Measurements from ENCODE around the gene IL22.

The IL22 gene

DNA sequence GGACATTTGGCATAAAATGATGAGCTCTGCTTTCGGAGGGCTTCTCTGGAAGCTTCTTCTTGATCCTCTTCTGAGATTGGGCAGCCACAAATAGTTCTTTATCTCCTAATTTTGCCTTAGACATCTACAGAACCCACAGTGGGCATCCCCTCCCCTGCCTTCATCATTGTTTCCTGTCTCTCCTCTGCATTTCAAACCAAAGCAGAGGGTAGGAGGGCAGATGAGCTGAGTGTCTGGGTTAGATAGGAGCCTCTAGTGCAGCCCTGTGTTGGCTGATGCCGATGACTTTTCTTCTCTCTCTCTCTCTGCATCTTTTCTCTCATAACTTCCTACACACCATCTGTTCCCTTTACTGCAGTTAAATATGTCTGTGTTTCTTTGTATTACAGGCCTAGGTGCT lies 19.3 kb downstream of the IL22 start:
- TF ChIP-seq YY1 (IDR thresholded peaks at IDR 0.05; ENCODE audit: low read depth) (no peak), TCF12 (IDR thresholded peaks at IDR 0.05; ENCODE audit: low read depth) (no peak), ZBTB7A (IDR thresholded peaks at IDR 0.05; ENCODE audit: low read depth) (no peak)
- TF ChIP-seq, protein P1, sequence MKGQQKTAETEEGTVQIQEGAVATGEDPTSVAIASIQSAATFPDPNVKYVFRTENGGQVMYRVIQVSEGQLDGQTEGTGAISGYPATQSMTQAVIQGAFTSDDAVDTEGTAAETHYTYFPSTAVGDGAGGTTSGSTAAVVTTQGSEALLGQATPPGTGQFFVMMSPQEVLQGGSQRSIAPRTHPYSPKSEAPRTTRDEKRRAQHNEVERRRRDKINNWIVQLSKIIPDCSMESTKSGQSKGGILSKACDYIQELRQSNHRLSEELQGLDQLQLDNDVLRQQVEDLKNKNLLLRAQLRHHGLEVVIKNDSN (IDR thresholded peaks at IDR 0.05): no peak

DNA sequence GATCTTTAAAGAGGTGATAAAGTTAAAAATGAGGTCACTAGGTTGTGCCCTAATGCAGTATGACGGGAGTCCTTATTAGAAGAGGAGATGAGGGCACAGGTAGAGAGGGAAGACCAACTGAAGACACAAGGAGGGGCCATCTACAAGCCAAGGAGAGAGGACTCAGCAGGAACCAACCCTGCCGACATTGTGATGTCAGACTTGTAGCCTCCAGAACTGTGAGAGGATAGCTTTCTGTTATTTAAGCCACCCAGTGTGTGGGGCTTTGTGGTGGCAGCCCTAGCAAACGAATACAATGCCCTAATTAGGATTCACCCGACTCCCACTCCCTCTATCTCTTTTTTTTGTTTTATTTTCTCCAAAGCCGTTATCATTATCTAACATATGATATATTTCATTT lies 19.9 kb downstream of the IL22 start:
- TF ChIP-seq, protein P2, sequence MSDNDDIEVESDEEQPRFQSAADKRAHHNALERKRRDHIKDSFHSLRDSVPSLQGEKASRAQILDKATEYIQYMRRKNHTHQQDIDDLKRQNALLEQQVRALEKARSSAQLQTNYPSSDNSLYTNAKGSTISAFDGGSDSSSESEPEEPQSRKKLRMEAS (IDR thresholded peaks at IDR 0.05): no peak
- TF ChIP-seq TAF1 (IDR thresholded peaks at IDR 0.05; ENCODE audit: low read depth): no peak
- TF ChIP-seq, protein P1 (IDR thresholded peaks at IDR 0.05): no peak
- no peak for TF ChIP-seq RAD21 (IDR thresholded peaks at IDR 0.05; ENCODE audit: low read depth)
- TF ChIP-seq EGR1 (IDR thresholded peaks at IDR 0.05): no peak
- TF ChIP-seq ZBTB7A (IDR thresholded peaks at IDR 0.05; ENCODE audit: low read depth): no peak
- TF ChIP-seq EP300 (IDR thresholded peaks at IDR 0.05; ENCODE audit: borderline replicate concordance): no peak
- TF ChIP-seq CREB1 (IDR thresholded peaks at IDR 0.05; ENCODE audit: low read depth): no peak
- no peak for TF ChIP-seq TEAD4 (IDR thresholded peaks at IDR 0.05)
- TF ChIP-seq FOXM1 (IDR thresholded peaks at IDR 0.05; ENCODE audit: borderline replicate concordance, low read depth): no peak
- TF ChIP-seq CEBPB (IDR thresholded peaks at IDR 0.05): no peak

DNA sequence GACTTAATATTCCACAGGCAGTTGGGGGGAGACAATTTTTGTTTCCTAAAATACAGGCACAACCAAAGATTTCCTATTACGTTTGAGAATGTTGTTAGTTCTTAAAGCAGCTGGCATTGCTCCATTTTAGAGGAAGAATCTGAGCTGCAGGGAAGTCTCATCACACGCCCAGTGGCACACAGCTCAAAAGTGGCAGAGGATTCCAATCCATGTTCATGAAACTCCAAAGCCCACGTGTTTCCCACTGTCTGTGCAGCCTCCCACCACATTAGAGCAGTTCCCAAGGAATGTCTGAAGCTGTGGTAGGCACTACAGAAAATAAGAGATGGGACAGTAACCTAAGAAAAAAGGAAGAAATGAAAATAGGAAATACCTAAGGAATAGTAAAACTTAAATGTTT lies 21.7 kb downstream of the IL22 start:
- TF ChIP-seq TEAD4 (IDR thresholded peaks at IDR 0.05): no peak
- no peak for TF ChIP-seq RAD21 (IDR thresholded peaks at IDR 0.05; ENCODE audit: low read depth)
- TF ChIP-seq, protein P2 (IDR thresholded peaks at IDR 0.05): no peak
- TF ChIP-seq TAF1 (IDR thresholded peaks at IDR 0.05; ENCODE audit: low read depth): no peak
- no peak for TF ChIP-seq ZBTB7A (IDR thresholded peaks at IDR 0.05; ENCODE audit: low read depth)
- no peak for TF ChIP-seq FOXM1 (IDR thresholded peaks at IDR 0.05; ENCODE audit: borderline replicate concordance, low read depth)
- no peak for TF ChIP-seq YY1 (IDR thresholded peaks at IDR 0.05; ENCODE audit: low read depth)
- TF ChIP-seq EP300 (IDR thresholded peaks at IDR 0.05; ENCODE audit: borderline replicate concordance): no peak

DNA sequence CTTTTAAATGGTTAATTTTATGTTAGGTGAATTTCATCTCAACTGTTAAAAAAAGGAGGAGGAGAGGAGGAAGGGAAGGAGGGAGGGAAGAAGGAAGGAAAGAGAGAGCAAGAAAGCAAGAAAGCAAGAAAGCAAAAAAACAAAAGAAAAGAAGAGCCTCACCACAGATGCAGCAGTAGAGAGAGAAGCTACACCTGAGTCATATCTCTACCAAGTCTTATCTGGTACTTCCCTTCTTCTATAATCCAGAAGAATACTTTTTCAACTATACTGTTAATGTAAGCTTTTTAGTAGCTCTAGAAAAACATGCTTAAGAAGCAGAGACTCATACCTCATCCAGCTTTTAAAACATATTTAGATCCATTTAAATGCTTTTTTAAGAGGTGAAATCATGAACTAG lies 22.2 kb downstream of the IL22 start:
- TF ChIP-seq YY1 (IDR thresholded peaks at IDR 0.05; ENCODE audit: low read depth) (no peak), FOXM1 (IDR thresholded peaks at IDR 0.05; ENCODE audit: borderline replicate concordance, low read depth) (no peak)

DNA sequence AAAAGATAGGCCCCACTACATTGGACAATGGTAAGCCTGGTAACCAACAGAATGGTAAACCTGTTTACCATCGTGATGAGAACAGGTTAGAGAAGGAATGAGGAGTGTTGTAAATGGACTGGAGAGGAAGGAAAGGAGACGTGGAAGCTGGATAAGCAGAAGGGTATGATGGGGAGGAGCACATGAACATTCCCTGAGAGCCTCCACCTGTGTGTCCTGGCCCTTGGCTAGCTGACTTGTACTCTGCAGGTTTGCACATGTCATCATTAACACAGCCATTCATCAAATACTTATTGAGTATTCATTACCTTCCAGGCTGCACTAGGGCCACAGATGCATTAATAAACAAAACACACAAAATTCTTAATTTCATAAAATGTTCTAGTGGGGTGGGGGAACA lies 23.4 kb downstream of the IL22 start:
- TF ChIP-seq CEBPB (IDR thresholded peaks at IDR 0.05): no peak
- no peak for TF ChIP-seq CREB1 (IDR thresholded peaks at IDR 0.05; ENCODE audit: low read depth)
- no peak for TF ChIP-seq FOXM1 (IDR thresholded peaks at IDR 0.05; ENCODE audit: borderline replicate concordance, low read depth)
- TF ChIP-seq RAD21 (IDR thresholded peaks at IDR 0.05; ENCODE audit: low read depth): no peak
- TF ChIP-seq, protein P1 (IDR thresholded peaks at IDR 0.05): no peak
- TF ChIP-seq TCF12 (IDR thresholded peaks at IDR 0.05; ENCODE audit: low read depth): no peak
- TF ChIP-seq TEAD4 (IDR thresholded peaks at IDR 0.05): no peak
- TF ChIP-seq ZBTB7A (IDR thresholded peaks at IDR 0.05; ENCODE audit: low read depth): no peak
- TF ChIP-seq YY1 (IDR thresholded peaks at IDR 0.05; ENCODE audit: low read depth): no peak
- TF ChIP-seq TAF1 (IDR thresholded peaks at IDR 0.05; ENCODE audit: low read depth): no peak
- TF ChIP-seq, protein P2 (IDR thresholded peaks at IDR 0.05): no peak
- TF ChIP-seq, protein P3, sequence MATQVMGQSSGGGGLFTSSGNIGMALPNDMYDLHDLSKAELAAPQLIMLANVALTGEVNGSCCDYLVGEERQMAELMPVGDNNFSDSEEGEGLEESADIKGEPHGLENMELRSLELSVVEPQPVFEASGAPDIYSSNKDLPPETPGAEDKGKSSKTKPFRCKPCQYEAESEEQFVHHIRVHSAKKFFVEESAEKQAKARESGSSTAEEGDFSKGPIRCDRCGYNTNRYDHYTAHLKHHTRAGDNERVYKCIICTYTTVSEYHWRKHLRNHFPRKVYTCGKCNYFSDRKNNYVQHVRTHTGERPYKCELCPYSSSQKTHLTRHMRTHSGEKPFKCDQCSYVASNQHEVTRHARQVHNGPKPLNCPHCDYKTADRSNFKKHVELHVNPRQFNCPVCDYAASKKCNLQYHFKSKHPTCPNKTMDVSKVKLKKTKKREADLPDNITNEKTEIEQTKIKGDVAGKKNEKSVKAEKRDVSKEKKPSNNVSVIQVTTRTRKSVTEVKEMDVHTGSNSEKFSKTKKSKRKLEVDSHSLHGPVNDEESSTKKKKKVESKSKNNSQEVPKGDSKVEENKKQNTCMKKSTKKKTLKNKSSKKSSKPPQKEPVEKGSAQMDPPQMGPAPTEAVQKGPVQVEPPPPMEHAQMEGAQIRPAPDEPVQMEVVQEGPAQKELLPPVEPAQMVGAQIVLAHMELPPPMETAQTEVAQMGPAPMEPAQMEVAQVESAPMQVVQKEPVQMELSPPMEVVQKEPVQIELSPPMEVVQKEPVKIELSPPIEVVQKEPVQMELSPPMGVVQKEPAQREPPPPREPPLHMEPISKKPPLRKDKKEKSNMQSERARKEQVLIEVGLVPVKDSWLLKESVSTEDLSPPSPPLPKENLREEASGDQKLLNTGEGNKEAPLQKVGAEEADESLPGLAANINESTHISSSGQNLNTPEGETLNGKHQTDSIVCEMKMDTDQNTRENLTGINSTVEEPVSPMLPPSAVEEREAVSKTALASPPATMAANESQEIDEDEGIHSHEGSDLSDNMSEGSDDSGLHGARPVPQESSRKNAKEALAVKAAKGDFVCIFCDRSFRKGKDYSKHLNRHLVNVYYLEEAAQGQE (IDR thresholded peaks at IDR 0.05; ENCODE audit: low read depth): no peak

DNA sequence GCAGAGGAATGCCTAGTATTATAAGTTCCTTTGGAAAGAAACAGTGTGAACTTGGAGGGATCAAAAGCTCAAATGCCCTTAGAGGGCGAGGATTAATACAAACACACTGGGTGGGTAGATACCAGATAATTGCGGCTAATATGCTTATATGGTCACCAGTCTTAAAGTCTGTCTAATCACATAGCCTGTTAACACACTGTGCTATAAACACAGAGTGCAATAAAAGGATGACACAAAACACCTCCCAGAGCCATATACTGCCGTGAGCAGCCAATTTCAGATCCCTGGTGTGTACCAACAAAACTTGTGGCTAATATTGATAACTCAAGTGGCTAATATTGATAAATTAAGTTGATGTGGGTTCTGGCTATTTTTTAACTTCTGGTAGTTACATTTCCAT lies 26.0 kb downstream of the IL22 start:
- TF ChIP-seq EP300 (IDR thresholded peaks at IDR 0.05; ENCODE audit: borderline replicate concordance) (no peak), TAF1 (IDR thresholded peaks at IDR 0.05; ENCODE audit: low read depth) (no peak), TEAD4 (IDR thresholded peaks at IDR 0.05) (no peak), ZBTB7A (IDR thresholded peaks at IDR 0.05; ENCODE audit: low read depth) (no peak), EGR1 (IDR thresholded peaks at IDR 0.05) (no peak), CEBPB (IDR thresholded peaks at IDR 0.05) (no peak), TCF12 (IDR thresholded peaks at IDR 0.05; ENCODE audit: low read depth) (no peak), RAD21 (IDR thresholded peaks at IDR 0.05; ENCODE audit: low read depth) (no peak), CREB1 (IDR thresholded peaks at IDR 0.05; ENCODE audit: low read depth) (no peak), FOXM1 (IDR thresholded peaks at IDR 0.05; ENCODE audit: borderline replicate concordance, low read depth) (no peak), NFIC (IDR thresholded peaks at IDR 0.05) (no peak), YY1 (IDR thresholded peaks at IDR 0.05; ENCODE audit: low read depth) (no peak)
- TF ChIP-seq, protein P2 (IDR thresholded peaks at IDR 0.05): no peak
- TF ChIP-seq, protein P1 (IDR thresholded peaks at IDR 0.05): no peak
- TF ChIP-seq, protein P3 (IDR thresholded peaks at IDR 0.05; ENCODE audit: low read depth): no peak
